Measurements from ENCODE around the gene ANO1.

GRCh38 chr11:70063121-70063520, 15.0 kb upstream of the ANO1 start:
- TF ChIP-seq CTCF (IDR thresholded peaks at IDR 0.05), result no peak
- TF ChIP-seq EZH2 (IDR thresholded peaks at IDR 0.05; ENCODE audit: borderline replicate concordance, insufficient read depth, low read depth, low read length, poor library complexity, severe bottlenecking), result no peak

Measured in B cell (primary cell).